Caki2 (cell line): ENCODE measurements around the gene CRYM. TPM values are rescaled to one million over a fixed set of nuclear protein-coding genes. Genes with fewer than 3 reads are reported as not detected.
"Not testable (repeated sequence)": the region's sequence is repeated elsewhere in the genome, so short reads cannot be mapped to it uniquely, and the experiment has no call there.

Source experiments
- DNase-seq: peaks from one replicate; pipeline ENCODE4 v3.0.0-alpha.2; 2015; ENCODE audit warnings: low read depth
- in situ Hi-C: cut with HindIII; loops from 2 replicates; pipeline ENCODE4 v1.10.0; 2016; ENCODE audit warnings: low sequenced_read_pairs, low pct_unique_long_range_greater_than_20kb, mixed read lengths
- total RNA-seq: library from RNA; depleted of rRNA; stranded (reverse); fragments of >200 nt; shearing (Covaris generic); gene quantifications from 2 replicates; pipeline ENCODE4 v1.2.3, GENCODE V29; 2014; ENCODE audit warnings: low replicate concordance; rRNA removed

CRYM gene
- 10.7 and 20.5 TPM in 2 replicates for total RNA-seq

DNA sequence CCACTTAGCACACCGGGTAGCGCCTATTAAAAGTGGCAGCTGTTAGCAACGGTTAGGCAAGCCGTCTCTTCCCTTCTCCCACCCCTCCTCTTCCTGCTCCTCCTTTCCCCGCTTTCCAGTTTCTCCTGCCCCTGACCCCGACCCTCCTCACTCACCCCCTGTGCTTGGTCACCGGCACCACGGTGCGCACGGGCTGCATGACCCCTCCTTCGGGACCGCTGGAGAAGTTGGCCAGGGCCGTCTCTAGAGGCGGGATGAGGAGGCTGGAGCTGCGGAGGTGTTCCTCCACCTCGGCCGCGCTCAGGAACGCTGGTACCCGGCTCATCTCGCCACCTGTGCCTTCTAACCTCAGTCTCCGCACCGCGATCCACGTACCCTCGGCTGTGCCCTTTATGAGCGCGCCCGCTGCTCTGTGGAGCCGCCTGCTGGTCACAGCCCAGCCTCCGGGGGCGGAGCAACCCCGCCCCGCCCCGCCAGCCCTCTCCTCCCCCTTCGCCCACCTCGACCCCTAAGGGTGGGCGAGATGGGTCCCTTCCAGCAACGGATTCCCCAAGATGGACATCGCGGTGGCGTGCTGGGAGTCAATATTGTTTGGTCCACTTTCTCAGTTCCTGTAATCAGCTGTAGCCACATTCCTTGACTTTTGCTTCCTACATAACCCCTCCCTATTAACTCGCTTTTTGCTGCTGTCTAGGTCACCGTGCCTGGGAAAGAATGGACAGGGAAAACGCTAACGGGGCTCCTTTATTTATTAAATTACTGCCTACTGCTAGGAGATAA is at the start of gene CRYM:
TSS of gene CRYM (minus strand) at position 364 of the 780 bp plus-strand sequence. CDS start at position 325, 39 bp downstream.
- in situ Hi-C loops = no loop called here

GRCh38 chr16:21327046-21327445 is 49.0 kb upstream of the CRYM start:
- no peak for DNase-seq
- in situ Hi-C loops = no loop called here

More for the DNA sequence above, at the start of gene CRYM:
- peak; percentile 64 for DNase-seq

DNA sequence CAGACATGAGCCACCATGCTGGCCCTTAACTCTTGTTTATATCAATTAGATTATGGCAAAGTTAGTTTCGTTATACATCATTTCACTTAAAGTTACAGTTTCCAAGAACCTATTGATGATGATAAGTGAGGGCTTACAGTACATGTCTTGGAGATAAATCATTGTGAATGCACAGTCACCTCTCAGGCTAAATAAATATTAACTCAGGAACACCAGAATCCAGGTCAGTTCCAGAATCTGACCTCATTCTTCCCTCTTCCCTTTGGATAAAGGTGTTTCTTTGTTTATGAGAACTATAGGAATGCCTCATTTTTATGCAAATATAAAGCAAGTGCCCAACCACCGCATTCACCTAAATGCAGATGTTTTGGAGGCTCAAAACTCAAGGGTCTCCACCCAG is 48.4 kb upstream of the CRYM start:
- DNase-seq = peak; percentile 22
- in situ Hi-C loops = no loop called here

DNA sequence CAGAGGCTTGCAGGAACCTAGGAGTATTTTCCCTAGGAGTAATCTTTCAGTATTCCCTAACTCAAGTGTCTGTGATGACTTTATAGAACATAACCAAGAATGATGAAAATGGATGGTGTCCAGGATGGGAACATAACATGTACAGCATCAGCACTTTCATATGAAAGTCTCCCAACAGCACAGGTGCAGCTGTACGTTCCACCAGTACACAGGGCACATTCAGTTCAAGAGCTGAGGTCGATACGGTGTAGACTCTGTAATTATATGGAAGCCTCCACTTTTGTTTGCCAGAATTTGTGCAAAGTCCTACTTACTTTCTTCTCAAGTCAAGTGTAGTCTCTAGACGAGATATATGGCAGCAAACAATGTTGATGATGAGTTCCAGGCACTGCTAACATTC is 46.2 kb upstream of the CRYM start:
- DNase-seq = no peak
- in situ Hi-C loops = no loop called here

- in situ Hi-C loops, DNase-seq: not testable (repeated sequence)
Observed at GRCh38 chr16:21322251-21322650, 44.2 kb upstream of the CRYM start.

- in situ Hi-C loops = no loop called here
Observed at GRCh38 chr16:21321736-21322135, 43.6 kb upstream of the CRYM start.

DNA sequence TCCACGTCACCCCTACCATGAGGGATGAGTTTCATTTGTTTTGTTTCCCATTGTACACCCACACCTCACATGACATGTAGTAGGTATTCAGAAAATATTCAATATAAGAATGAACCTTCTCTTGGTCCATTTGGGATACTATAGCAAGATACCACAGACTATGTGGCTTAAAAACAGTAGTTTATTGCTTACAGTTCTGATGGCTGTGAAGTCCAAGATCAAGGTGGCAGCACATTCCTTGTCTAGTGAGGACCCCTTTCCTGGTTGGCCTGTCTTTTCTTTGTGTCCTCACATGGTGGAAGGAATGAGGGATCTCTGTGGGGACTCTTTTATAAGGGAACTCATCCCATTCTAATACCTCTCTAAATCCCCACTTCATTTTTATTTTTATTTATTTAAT is 36.2 kb upstream of the CRYM start:
- in situ Hi-C loops = no loop called here
- DNase-seq = no peak

More at GRCh38 chr16:21321736-21322135, 43.6 kb upstream of the CRYM start:
- no peak for DNase-seq

DNA sequence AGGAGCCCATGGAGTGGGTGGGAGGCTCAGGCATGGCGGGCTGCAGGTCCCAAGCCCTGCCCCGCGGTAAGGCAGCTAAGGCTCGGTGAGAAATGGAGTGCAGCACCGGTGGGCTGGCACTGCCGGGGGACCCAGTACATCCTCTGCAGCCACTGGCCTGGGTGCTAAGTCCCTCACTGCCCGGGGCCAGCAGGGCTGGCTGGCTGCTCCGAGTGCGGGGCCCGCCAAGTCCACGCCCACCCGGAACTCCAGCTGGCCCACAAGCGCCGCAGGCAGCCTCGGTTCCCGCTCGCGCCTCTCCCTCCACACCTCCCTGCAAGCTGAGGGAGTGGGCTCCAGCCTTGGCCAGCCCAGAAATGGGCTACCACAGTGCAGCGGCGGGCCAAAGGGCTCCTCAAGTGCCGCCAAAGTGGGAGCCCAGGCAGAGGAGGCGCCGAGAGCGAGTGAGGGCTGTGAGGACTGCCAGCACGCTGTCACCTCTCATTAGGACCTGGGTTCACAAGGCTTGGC is 34.8 kb upstream of the CRYM start:
- in situ Hi-C loops = not testable (repeated sequence)

DNA sequence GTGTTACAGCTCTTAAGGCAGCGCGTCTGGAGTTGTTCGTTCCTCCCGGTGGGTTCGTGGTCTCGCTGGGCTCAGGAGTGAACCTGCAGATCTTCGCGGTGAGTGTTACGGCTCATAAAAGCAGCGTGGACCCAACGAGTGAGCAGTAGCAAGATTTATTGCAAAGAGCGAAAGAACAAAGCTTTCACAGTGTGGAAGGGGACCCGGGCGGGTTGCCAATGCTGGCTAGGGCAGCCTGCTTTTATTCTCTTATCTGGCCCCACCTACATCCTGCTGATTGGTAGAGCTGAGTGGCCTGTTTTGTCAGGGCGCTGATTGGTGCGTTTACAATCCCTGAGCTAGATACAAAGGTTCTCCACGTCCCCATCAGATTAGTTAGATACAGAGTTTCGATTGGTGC is 34.0 kb upstream of the CRYM start:
- DNase-seq, in situ Hi-C loops: not testable (repeated sequence)

More for the DNA sequence above, 34.8 kb upstream of the CRYM start:
- DNase-seq = not testable (repeated sequence)

- in situ Hi-C loops = loop anchor here (10.0 kb wide), 2 partner anchors 52 to 122 kb away; no protein-coding TSS in a partner anchor
- DNase-seq = not testable (repeated sequence)
Observed at GRCh38 chr16:21306712-21307111, 28.6 kb upstream of the CRYM start.

DNA sequence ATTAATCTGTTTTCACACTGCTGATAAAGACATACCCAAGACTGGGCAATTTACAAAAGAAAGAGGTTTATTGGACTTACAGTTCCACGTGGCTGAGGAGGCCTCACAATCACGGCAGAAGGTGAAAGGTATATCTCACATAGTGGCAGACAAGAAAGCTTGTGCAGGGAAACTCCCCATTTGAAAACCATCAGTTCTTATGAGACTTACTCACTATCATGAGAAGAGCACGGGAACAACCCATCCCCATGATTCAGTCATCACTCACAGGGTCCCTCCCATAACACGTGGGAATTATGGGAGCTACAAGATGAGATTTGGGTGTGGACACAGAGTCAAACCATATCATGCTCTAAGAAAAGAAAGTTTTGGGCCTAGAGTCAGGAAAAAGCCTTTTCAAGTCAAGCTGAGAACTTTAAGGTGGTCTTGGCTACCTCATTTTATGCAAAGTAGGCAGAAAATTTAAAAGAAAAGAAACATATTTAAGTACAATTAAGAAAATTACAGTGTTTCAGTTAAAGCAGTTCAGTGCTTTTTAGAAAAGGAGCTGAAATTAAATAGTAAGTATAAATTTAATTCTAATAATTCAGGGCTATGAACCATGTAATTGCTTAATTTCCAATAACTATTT is 24.9 kb upstream of the CRYM start:
- DNase-seq = peak; percentile 95
- in situ Hi-C loops = loop anchor here (10.0 kb wide), 2 partner anchors 48 to 118 kb away; no protein-coding TSS in a partner anchor

DNA sequence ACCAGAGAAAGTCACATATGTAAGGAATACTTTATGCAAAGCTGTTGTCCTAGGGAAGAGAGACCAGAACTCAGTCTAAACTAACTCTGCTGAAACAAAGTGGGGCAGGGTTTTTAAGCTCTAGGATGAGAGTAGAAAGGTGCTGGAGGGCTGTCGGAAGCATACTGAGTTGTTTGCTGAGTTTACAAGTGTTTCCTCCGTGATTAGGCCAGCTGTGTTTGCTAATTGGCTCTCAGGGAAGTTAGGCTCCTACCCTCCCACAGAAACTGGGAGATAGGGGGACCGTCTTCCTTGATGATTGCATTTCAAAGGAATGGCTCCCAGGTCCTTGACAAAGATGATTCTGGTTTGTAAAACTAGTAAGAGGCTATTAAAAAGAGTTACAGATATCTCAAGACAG is 24.4 kb upstream of the CRYM start:
- no peak for DNase-seq
- in situ Hi-C loops = loop anchor here (10.0 kb wide), 2 partner anchors 48 to 118 kb away; no protein-coding TSS in a partner anchor

- no peak for DNase-seq
Observed at GRCh38 chr16:21301895-21302291, 23.8 kb upstream of the CRYM start.

GRCh38 chr16:21301168-21301894 is 23.2 kb upstream of the CRYM start:
- DNase-seq = peak; percentile 96
- in situ Hi-C loops = loop anchor here (10.0 kb wide), 2 partner anchors 47 to 117 kb away; no protein-coding TSS in a partner anchor

More at GRCh38 chr16:21301895-21302291, 23.8 kb upstream of the CRYM start:
- in situ Hi-C loops = loop anchor here (10.0 kb wide), 2 partner anchors 47 to 117 kb away; no protein-coding TSS in a partner anchor

DNA sequence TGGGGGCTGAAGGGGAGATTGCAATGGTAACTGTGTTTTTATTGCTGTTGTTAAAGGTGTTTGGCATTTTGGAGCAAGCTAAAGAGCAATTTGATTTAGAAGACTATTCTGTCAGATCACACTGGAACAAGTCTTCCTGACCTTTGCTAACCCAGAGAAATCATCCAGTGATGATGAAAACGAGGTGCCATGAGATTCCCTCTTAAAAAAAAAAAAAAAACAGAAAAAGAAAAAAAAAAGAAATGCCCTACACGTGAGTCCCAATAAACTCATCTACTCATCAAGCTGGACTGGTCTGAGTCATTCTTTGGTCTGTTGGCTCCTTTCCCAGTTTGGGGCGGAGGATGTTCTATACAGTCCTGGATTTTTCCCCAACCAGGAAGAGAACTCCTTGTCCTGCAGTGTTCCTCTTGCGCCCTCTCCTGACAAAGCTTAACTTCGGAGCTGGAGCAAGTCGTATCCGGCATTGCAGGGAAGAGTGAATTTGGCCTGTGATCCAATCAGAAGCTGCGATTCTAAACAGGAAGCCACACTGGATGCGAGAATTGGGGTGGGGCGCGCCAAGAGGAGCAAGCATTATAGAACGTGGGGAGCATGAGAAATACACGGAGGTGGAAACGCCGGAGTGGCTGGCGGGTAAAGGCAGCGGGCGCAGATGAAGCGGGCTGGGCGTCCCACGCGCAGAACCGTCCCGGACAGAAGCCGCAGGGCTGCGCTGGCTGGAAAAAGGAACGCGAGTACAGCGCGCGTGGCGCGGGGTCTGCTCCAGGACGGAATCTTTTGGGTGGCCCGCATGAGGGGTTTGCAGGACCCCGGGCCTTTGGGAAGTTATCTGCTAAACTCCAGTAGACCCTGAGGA is 22.4 kb upstream of the CRYM start:
- peak; percentile 100 for DNase-seq
- in situ Hi-C loops = loop anchor here (10.0 kb wide), 2 partner anchors 46 to 116 kb away; no protein-coding TSS in a partner anchor

GRCh38 chr16:21289789-21290188 is 11.7 kb upstream of the CRYM start:
- in situ Hi-C loops, DNase-seq: not testable (repeated sequence)

DNA sequence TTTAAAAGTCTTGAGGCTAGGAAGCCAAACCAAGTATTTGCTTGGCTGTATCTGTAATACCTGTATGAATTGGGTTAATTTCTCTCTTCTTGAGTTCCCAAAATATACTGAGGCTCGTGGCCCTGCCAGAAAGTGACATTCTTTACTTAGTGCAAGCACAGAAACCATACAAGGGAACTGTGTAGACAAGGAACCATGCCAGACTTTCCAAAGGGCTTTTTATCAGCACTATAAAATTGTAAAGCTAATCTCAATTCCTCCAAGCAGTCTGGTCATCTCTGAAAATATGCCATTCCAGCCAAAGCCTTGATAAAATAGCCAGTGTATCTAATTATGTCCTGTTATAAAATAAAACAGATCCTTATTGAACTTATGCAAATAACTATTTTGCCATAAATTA is 7.2 kb upstream of the CRYM start:
- no peak for DNase-seq
- in situ Hi-C loops = no loop called here
